GM21723 (cell line): Measurements from ENCODE around the gene SPATA31E1.
"Not testable (repeated sequence)": the region's sequence is repeated elsewhere in the genome, so short reads cannot be mapped to it uniquely, and the experiment has no call there.

Experiments used
- ATAC-seq: cut with Tn5 transposase; IDR thresholded peaks from one replicate; pipeline ENCODE4 v1.9.1; 2021; ENCODE audit warnings: mild to moderate bottlenecking, moderate library complexity; ENCODE audit not compliant: unreplicated experiment

SPATA31E1 gene

DNA sequence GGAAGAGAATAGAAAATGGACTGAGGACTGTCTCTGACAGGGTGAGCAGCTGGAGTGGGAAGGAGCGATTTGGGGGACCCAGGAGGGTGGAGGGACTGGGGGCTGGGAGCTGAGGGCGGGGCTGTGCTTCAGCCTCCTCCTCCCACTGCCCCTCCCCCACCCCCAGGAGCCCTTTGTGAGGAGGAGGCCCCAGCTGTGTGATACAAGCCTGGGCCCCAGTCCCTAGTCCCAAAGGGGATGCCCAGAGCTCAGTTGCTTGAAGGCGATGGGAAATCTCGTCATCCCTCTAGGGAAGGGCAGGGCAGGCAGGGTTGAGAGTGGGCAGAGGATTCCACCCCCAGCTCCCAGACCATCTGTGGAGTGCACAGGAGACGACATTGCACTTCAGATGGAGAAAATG lies at the start of gene SPATA31E1:
SPATA31E1 (plus strand) TSS at position 251 of the 400 bp plus-strand sequence; CDS start at position 266, 15 bp downstream.
- ATAC-seq: no peak

DNA sequence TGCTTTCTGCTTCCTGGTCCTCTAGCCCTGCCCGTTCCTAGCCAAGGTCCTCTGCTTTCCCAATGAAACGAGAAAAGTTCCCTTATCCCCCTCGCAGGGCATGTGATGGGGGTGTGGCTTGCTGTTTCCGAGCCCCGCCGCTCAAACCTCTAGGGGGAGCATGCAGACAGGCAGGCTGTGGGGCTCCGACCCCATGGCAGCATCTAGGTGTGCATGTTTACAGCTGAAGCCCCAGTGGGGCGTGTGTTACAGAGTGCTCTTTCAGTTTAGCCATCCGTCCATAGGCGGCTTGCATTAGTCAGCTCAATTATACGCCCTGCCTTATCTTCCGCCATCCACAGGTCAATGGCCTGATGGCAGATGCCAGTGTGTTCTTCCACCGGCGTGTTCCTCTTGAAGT lies 48.3 kb upstream of the SPATA31E1 start:
- no peak for ATAC-seq

GRCh38 chr9:87836536-87836935 lies 46.1 kb upstream of the SPATA31E1 start:
- no peak for ATAC-seq

- no peak for ATAC-seq
These were observed 45.5 kb upstream of the SPATA31E1 start for GRCh38 chr9:87836951-87837705.

DNA sequence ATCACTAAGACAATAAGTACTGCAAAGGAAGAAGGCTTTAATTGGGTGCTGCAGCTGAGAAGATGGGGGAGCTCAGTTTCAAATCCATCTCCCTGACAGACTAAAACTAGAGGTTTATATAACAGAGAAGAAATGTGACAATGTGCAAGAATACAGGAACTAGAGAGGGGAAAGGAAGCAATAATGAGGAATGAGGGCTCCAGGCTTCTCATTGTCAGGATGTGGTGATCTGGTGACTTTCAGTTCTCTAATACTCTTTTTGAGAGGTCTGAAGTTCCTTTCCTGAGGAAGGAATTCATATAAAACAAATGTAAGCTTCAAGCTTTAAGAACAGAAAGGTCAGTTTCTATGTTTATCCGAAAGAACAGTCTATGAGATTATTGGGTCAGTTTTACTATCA lies 42.5 kb upstream of the SPATA31E1 start:
- no peak for ATAC-seq

GRCh38 chr9:87842878-87843585 lies 39.6 kb upstream of the SPATA31E1 start:
- ATAC-seq: no peak

DNA sequence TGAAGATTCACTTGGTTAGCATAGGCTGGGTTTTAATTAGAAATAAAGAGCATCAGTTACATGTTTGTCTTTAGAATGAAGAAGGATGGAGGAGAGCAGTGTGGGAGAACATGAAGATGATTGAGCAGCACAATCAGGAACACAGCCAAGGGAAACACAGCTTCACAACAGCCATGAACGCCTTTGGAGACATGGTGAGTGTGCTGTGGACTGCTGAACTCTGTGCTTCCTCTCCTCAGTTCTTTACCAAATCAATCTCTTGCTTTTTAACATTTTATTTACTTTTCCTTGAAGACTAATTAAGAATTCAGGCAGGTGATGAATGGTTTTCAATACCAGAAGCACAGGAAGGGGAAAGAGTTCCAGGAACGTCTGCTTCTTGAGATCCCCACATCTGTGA lies 38.2 kb upstream of the SPATA31E1 start:
- no peak for ATAC-seq

- not testable (repeated sequence) for ATAC-seq
These were observed 34.9 kb upstream of the SPATA31E1 start for GRCh38 chr9:87847817-87848216.

DNA sequence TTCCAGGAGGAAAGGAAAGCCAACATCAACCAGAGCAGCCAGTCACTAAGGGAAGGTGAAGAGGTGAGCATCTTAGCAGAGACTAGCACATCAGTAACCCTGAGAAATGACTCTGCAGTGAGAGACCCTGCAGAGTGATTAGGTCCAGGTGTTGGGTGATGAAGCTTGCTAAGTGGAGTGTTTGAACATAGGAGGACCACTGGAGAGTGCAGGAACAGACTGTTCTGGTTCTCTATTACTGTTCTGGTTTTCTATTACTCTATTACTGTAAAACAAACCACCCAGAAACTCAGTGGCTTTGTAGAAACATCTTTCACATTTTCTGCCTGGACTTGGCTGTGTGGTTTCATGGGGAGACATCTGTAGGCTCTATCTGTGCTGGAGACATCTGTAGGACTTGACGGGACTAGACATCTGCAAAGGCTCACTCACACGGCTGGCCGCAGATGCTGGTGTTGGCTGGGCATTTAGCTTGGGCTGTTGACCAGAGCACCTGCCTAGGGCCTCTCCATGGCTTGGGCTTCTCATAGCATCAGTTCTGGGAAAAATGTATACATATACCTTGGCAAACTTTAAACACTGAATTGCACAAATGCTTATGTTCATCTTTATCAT lies 33.4 kb upstream of the SPATA31E1 start:
- no peak for ATAC-seq

GRCh38 chr9:87850391-87850790 lies 32.3 kb upstream of the SPATA31E1 start:
- no peak for ATAC-seq

GRCh38 chr9:87851186-87851585 lies 31.5 kb upstream of the SPATA31E1 start:
- ATAC-seq: not testable (repeated sequence)

DNA sequence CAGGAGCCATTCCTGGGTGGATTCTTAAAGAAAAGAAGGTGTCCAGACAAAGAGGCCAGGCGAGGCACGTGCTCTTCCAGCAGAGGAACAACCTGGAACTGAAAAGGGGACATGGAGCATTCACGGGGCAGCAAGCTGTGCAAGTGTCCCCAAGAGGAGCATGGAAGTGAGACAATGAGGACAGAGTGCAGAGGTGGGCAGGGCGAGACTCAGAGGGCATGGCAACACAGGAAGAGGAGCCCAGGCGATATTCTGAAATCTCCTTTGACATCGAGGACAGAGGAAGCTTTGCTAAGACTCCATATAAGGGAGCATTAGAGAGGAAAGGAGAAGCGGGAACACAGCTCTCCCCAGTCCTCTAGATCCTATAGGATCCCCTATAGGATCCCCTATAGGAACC lies 29.4 kb upstream of the SPATA31E1 start:
- no peak for ATAC-seq

GRCh38 chr9:87853876-87854579 lies 28.6 kb upstream of the SPATA31E1 start:
- no peak for ATAC-seq

GRCh38 chr9:87854580-87854955 lies 28.1 kb upstream of the SPATA31E1 start:
- no peak for ATAC-seq

- no peak for ATAC-seq
These were observed 27.6 kb upstream of the SPATA31E1 start for GRCh38 chr9:87855061-87855460.

DNA sequence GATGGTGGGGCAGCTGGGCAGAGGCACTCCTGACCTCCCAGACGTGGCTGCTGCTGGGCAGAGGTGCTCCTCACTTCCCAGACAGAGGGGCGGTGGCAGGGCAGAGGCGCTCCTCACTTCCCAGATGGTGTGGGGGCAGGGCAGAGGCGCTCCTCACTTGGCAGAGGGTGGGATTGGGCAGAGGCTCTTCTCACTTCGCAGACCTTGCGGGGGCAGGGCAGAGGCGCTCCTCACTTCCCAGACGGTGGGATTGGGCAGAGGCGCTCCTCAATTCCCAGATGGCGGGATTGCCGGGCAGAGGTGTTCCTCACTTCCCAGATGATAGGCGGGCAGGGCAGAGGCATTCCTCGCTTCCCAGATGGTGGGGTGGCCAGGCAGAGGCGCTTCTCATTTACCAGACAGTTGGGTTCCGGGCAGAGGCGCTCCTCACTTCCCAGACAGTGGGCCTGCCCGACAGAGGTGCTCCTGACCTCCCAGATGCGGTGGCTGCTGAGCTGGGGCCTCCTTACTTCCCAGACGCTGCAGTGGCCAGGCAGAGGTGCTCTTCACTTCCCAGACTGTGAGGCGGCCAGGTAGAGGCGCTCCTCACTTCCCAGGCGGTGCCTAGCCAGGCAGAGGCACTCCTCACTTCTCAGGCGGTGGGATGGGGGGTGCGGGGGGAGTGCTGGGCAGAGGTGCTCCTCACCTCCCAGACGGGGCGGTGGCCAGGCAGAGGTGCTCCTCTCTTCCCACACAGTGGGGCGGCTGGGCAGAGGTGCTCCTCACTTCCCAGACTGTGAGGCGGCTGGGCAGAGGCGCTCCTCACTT lies 25.3 kb upstream of the SPATA31E1 start:
- no peak for ATAC-seq

GRCh38 chr9:87857948-87858335 lies 24.7 kb upstream of the SPATA31E1 start:
- ATAC-seq: no peak

- no peak for ATAC-seq
These were observed 23.5 kb upstream of the SPATA31E1 start for GRCh38 chr9:87859137-87859536.

DNA sequence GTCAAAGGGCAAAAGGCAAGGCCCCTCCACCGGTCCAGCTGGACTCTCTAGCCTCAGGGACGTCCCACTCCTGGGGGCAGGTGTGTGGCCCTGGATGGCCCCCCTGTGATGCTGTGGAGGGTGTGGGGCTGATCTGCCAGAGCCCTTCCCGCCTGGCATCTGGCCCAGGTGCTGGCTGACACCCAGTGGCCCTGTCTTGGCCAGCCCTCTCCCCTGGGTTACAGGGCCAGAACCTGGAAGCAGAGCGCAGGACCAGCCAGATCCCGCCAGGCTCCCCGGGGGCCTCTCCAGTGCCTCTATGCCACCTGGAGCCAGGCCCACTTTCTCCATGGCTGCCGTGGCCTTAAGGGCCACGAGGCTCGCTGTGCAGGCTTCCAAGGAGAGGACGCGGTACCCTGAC lies 22.9 kb upstream of the SPATA31E1 start:
- no peak for ATAC-seq

- no peak for ATAC-seq
These were observed 21.3 kb upstream of the SPATA31E1 start for GRCh38 chr9:87861332-87861731.
